HEK293 (cell line): ENCODE data around the gene SLC16A7.

Source experiments
- CTCF ChIA-PET: fragments of 350-600 bp; formaldehyde crosslinking; extraction: SDS; loops from one replicate; lab custom pipeline; 2021; ENCODE audit warnings: antibody characterized with exemption; lab: Yijun Ruan, JAX
- POLR2A ChIA-PET: fragments of 300-600 bp; formaldehyde crosslinking; extraction: SDS; loops from one replicate; lab custom pipeline; 2020; ENCODE audit warnings: antibody characterized with exemption, inconsistent platforms; lab: Yijun Ruan, JAX
- H3K27ac ChIP-seq: fragments of 200-500 bp; sonication (Bioruptor generic); 2 replicates; pipeline ENCODE4 v1.5.1; 2014; ENCODE audit warnings: low read depth, low read length, control low read depth, inconsistent platforms; ENCODE audit errors: extremely low read depth
- H3K36me3 ChIP-seq, 2 experiments: fragments of 200-500 bp in 1 of 2; sonication (Bioruptor generic) in 1 of 2; 1 replicate in 1 of 2; 2 replicates in 1 of 2; pipeline ENCODE4 v1.5.1; 2014 to 2017; ENCODE audit warnings: inconsistent platforms in 2 of 2, low read length in 2 of 2; ENCODE audit not compliant: control insufficient read depth in 2 of 2, insufficient read depth in 1 of 2
- H3K4me1 ChIP-seq: fragments of 200-500 bp; sonication (Bioruptor generic); 2 replicates; pipeline ENCODE4 v1.5.1; 2014; ENCODE audit warnings: mild to moderate bottlenecking, low read length, inconsistent platforms; ENCODE audit not compliant: control insufficient read depth, insufficient read depth
- H3K4me3 ChIP-seq: 2 replicates; pipeline ENCODE4 v1.5.1; 2011; ENCODE audit warnings: low read depth, mild to moderate bottlenecking, control low read depth, low read length, moderate library complexity
- H3K9me3 ChIP-seq: fragments of 200-500 bp; sonication (Bioruptor generic); 2 replicates; pipeline ENCODE4 v1.5.1; 2014; ENCODE audit warnings: low read depth, low read length, inconsistent platforms; ENCODE audit not compliant: control insufficient read depth, insufficient read depth
- AEBP2 ChIP-seq: fragments of 450-650 bp; formaldehyde crosslinking; IDR thresholded peaks from 2 replicates; pipeline ENCODE4 v1.5.1; 2016; ENCODE audit warnings: missing biosample characterization, missing genetic modification characterization, borderline replicate concordance
- HOXA7 ChIP-seq: sonication (generic); formaldehyde crosslinking; IDR thresholded peaks from 2 replicates; pipeline ENCODE4 v1.8.1; 2022; ENCODE audit warnings: missing genetic modification reagents, borderline replicate concordance
- HOXD13 ChIP-seq: sonication (generic); formaldehyde crosslinking; IDR thresholded peaks from 2 replicates; pipeline ENCODE4 v1.8.0; 2022; ENCODE audit warnings: missing genetic modification reagents, borderline replicate concordance
- KLF10 ChIP-seq: fragments of 450-650 bp; IDR thresholded peaks from 2 replicates; pipeline ENCODE4 v1.5.1; 2018; ENCODE audit warnings: missing biosample characterization, mild to moderate bottlenecking, missing genetic modification characterization
- KLF17 ChIP-seq: fragments of 450-650 bp; formaldehyde crosslinking; IDR thresholded peaks from 2 replicates; pipeline ENCODE4 v1.5.1; 2016; ENCODE audit warnings: missing biosample characterization, missing genetic modification characterization
- MYNN ChIP-seq: fragments of 450-650 bp; formaldehyde crosslinking; IDR thresholded peaks from 2 replicates; pipeline ENCODE4 v1.5.1; 2016; ENCODE audit warnings: missing biosample characterization, missing genetic modification characterization, borderline replicate concordance
- SCRT2 ChIP-seq: fragments of 450-650 bp; formaldehyde crosslinking; IDR thresholded peaks from 2 replicates; pipeline ENCODE4 v1.5.1; 2016; ENCODE audit warnings: missing biosample characterization, missing genetic modification characterization
- ZBTB10 ChIP-seq: fragments of 450-650 bp; formaldehyde crosslinking; IDR thresholded peaks from 2 replicates; pipeline ENCODE4 v1.5.1; 2016; ENCODE audit warnings: missing biosample characterization, missing genetic modification characterization
- ZBTB20 ChIP-seq: fragments of 450-650 bp; formaldehyde crosslinking; IDR thresholded peaks from 2 replicates; pipeline ENCODE4 v1.5.1; 2016; ENCODE audit warnings: missing biosample characterization, missing genetic modification characterization
- ZFHX2 ChIP-seq: fragments of 450-650 bp; formaldehyde crosslinking; conservative IDR thresholded peaks from 2 replicates; pipeline ENCODE4 v1.5.1; 2016; ENCODE audit warnings: missing biosample characterization, missing genetic modification characterization
- ZNF146 ChIP-seq: fragments of 450-650 bp; formaldehyde crosslinking; IDR thresholded peaks from 2 replicates; pipeline ENCODE4 v1.5.1; 2016; ENCODE audit warnings: missing biosample characterization, missing genetic modification characterization
- ZNF16 ChIP-seq: fragments of 450-650 bp; formaldehyde crosslinking; IDR thresholded peaks from 2 replicates; pipeline ENCODE4 v1.5.1; 2016; ENCODE audit warnings: low read depth, missing biosample characterization, missing genetic modification characterization
- ZNF26 ChIP-seq: fragments of 450-650 bp; formaldehyde crosslinking; IDR thresholded peaks from 2 replicates; pipeline ENCODE4 v1.5.1; 2016; ENCODE audit warnings: missing biosample characterization, missing genetic modification characterization
- ZNF266 ChIP-seq: fragments of 450-650 bp; formaldehyde crosslinking; IDR thresholded peaks from 2 replicates; pipeline ENCODE4 v1.5.1; 2016; ENCODE audit warnings: missing biosample characterization, missing genetic modification characterization, low read depth
- ZNF350 ChIP-seq: fragments of 450-650 bp; formaldehyde crosslinking; IDR thresholded peaks from 2 replicates; pipeline ENCODE4 v1.5.0; 2017; ENCODE audit warnings: missing biosample characterization, mild to moderate bottlenecking, missing genetic modification characterization
- ZNF391 ChIP-seq: fragments of 450-650 bp; formaldehyde crosslinking; IDR thresholded peaks from 2 replicates; pipeline ENCODE4 v1.5.1; 2016; ENCODE audit warnings: low read depth, missing biosample characterization, missing genetic modification characterization, borderline replicate concordance
- ZNF398 ChIP-seq: fragments of 450-650 bp; formaldehyde crosslinking; IDR thresholded peaks from 2 replicates; pipeline ENCODE4 v1.5.1; 2017; ENCODE audit warnings: missing biosample characterization, missing genetic modification characterization
- ZNF433 ChIP-seq: fragments of 450-650 bp; formaldehyde crosslinking; IDR thresholded peaks from 2 replicates; pipeline ENCODE4 v1.5.1; 2016; ENCODE audit warnings: missing biosample characterization, missing genetic modification characterization, low read depth
- ZNF48 ChIP-seq: fragments of 450-650 bp; formaldehyde crosslinking; IDR thresholded peaks from 2 replicates; pipeline ENCODE4 v1.5.1; 2016; ENCODE audit warnings: missing biosample characterization, missing genetic modification characterization
- ZNF521 ChIP-seq: fragments of 450-650 bp; formaldehyde crosslinking; IDR thresholded peaks from 2 replicates; pipeline ENCODE4 v1.5.1; 2017; ENCODE audit warnings: missing biosample characterization, mild to moderate bottlenecking, missing genetic modification characterization
- ZNF561 ChIP-seq: fragments of 450-650 bp; IDR thresholded peaks from 2 replicates; pipeline ENCODE4 v1.5.1; 2018; ENCODE audit warnings: missing biosample characterization, missing genetic modification characterization, borderline replicate concordance
- ZNF610 ChIP-seq: fragments of 450-650 bp; formaldehyde crosslinking; IDR thresholded peaks from 2 replicates; pipeline ENCODE4 v1.5.1; 2016; ENCODE audit warnings: missing biosample characterization, missing genetic modification characterization, borderline replicate concordance
- ZNF623 ChIP-seq: fragments of 450-650 bp; formaldehyde crosslinking; IDR thresholded peaks from 2 replicates; pipeline ENCODE4 v1.5.1; 2016; ENCODE audit warnings: missing biosample characterization, missing genetic modification characterization
- ZNF692 ChIP-seq: fragments of 450-650 bp; formaldehyde crosslinking; IDR thresholded peaks from 2 replicates; pipeline ENCODE4 v1.5.1; 2016; ENCODE audit warnings: missing biosample characterization, missing genetic modification characterization
- ZNF747 ChIP-seq: fragments of 450-650 bp; formaldehyde crosslinking; IDR thresholded peaks from 2 replicates; pipeline ENCODE4 v1.5.1; 2016; ENCODE audit warnings: missing biosample characterization, missing genetic modification characterization
- ZNF768 ChIP-seq: fragments of 450-650 bp; formaldehyde crosslinking; IDR thresholded peaks from 2 replicates; pipeline ENCODE4 v1.5.1; 2018; ENCODE audit warnings: missing biosample characterization, mild to moderate bottlenecking, missing genetic modification characterization

Gene SLC16A7

GRCh38 chr12:59724011-59724695 lies 128.3 kb downstream of the SLC16A7 start:
- ChIA-PET CTCF (no interaction called here), POLR2A (no interaction called here)
- Histone ChIP-seq H3K9me3 (no peaks in the 10 kb centered on the region), H3K27ac (no peak overlapping the region), H3K36me3 (no peaks in the 10 kb centered on the region), H3K4me3 (no peak overlapping the region), H3K4me1 (no peaks in the 10 kb centered on the region)
- TF ChIP-seq ZNF433 (tag by site-specific recombination) = no peak
- no peak for TF ChIP-seq ZNF398
- TF ChIP-seq ZBTB20 (tag by site-specific recombination) = no peak
- no peak for TF ChIP-seq ZNF692 (tag by site-specific recombination)
- TF ChIP-seq HOXA7 = no peak
- no peak for TF ChIP-seq ZNF48
- no peak for TF ChIP-seq ZNF16 (tag by site-specific recombination)
- TF ChIP-seq ZNF26 (tag by site-specific recombination) = no peak
- TF ChIP-seq ZNF768 (tag by site-specific recombination) = no peak
- no peak for TF ChIP-seq KLF17 (tag by site-specific recombination)
- no peak for TF ChIP-seq ZNF610 (tag by site-specific recombination)
- TF ChIP-seq ZNF623 (tag by site-specific recombination) = no peak
- no peak for TF ChIP-seq KLF10 (tag by site-specific recombination)
- TF ChIP-seq HOXD13 = no peak
- TF ChIP-seq ZNF521 (tag by site-specific recombination) = no peak
- TF ChIP-seq ZNF391 (tag by site-specific recombination) = no peak

GRCh38 chr12:59733200-59733599 lies 137.4 kb downstream of the SLC16A7 start:
- ChIA-PET POLR2A (no interaction called here), CTCF (no interaction called here)
- Histone ChIP-seq H3K9me3 (no peaks in the 10 kb centered on the region), H3K36me3 (no peaks in the 10 kb centered on the region), H3K4me3 (no peak overlapping the region), H3K4me1 (no peaks in the 10 kb centered on the region), H3K27ac (no peak overlapping the region)
- TF ChIP-seq ZFHX2 (tag by site-specific recombination) (no peak), AEBP2 (tag by site-specific recombination) (no peak), ZNF266 (no peak), ZNF747 (tag by site-specific recombination) (no peak), ZNF350 (tag by site-specific recombination) (no peak), SCRT2 (no peak), ZNF146 (tag by site-specific recombination) (no peak), MYNN (tag by site-specific recombination) (no peak), ZBTB10 (no peak), ZNF561 (no peak)
